HCT116 (cell line): ENCODE data around the gene NFATC3.

ENCODE experiments used
- CTCF ChIP-seq, 3 experiments: fragments of 200-600 bp in 1 of 3; sonication (generic) in 1 of 3; IDR thresholded peaks in 2 of 3; conservative IDR thresholded peaks in 1 of 3; 2 replicates each; pipeline ENCODE4 v1.5.1; 2012 to 2017; ENCODE audit warnings: low read depth in 2 of 3, low read length in 2 of 3, antibody characterized with exemption in 1 of 3, borderline replicate concordance in 1 of 3, control low read depth in 1 of 3, mild to moderate bottlenecking in 1 of 3, mixed read lengths in 1 of 3, mixed run types in 1 of 3, moderate library complexity in 1 of 3; ENCODE audit not compliant: insufficient read depth in 1 of 3
- ELF1 ChIP-seq: IDR thresholded peaks from 2 replicates; pipeline ENCODE4 v1.6.1; 2012; ENCODE audit warnings: low read depth, borderline replicate concordance
- FOSL1 ChIP-seq: IDR thresholded peaks from 2 replicates; pipeline ENCODE4 v1.6.1; 2012; ENCODE audit warnings: low read depth
- JUND ChIP-seq: IDR thresholded peaks from 2 replicates; pipeline ENCODE4 v1.6.1; 2012
- MAX ChIP-seq: IDR thresholded peaks from 2 replicates; pipeline ENCODE4 v1.6.1; 2012
- POLR2A ChIP-seq: IDR thresholded peaks from 2 replicates; pipeline ENCODE4 v1.7.0; 2011; ENCODE audit warnings: borderline replicate concordance; ENCODE audit not compliant: insufficient read depth, insufficient read length; ENCODE audit errors: extremely low read depth
- POLR2AphosphoS5 ChIP-seq: IDR thresholded peaks from 2 replicates; pipeline ENCODE4 v1.6.1; 2011; ENCODE audit warnings: mild to moderate bottlenecking, low read depth, low read length, moderate library complexity
- RAD21 ChIP-seq: IDR thresholded peaks from 2 replicates; pipeline ENCODE4 v1.6.1; 2012; ENCODE audit warnings: low read depth, mild to moderate bottlenecking
- SIN3A ChIP-seq: IDR thresholded peaks from 2 replicates; pipeline ENCODE4 v1.6.1; 2012; ENCODE audit warnings: low read depth
- ZBTB33 ChIP-seq: IDR thresholded peaks from 2 replicates; pipeline ENCODE4 v1.6.1; 2011; ENCODE audit warnings: mild to moderate bottlenecking, low read length, moderate library complexity; ENCODE audit not compliant: insufficient replicate concordance; ENCODE audit errors: extremely low read depth
- TF ChIP-seq, protein P1 (sequence below): IDR thresholded peaks from 2 replicates; pipeline ENCODE4 v1.6.1; 2012
- TF ChIP-seq, protein P2 (sequence below): IDR thresholded peaks from 2 replicates; pipeline ENCODE4 v1.6.1; 2012; ENCODE audit warnings: low read depth

- TF ChIP-seq CTCF (IDR thresholded peaks at IDR 0.05 in 2 of 3, conservative IDR thresholded peaks at IDR 0.05 in 1 of 3; ENCODE audit: borderline replicate concordance in 1 of 3, insufficient read depth in 1 of 3, low read depth in 2 of 3, low read length in 2 of 3) (no peak), MAX (no peak), SIN3A (no peak), ZBTB33 (no peak), ELF1 (no peak), RAD21 (no peak), POLR2AphosphoS5 (no peak), JUND (no peak), POLR2A (no peak), FOSL1 (no peak)
- TF ChIP-seq, protein P1, sequence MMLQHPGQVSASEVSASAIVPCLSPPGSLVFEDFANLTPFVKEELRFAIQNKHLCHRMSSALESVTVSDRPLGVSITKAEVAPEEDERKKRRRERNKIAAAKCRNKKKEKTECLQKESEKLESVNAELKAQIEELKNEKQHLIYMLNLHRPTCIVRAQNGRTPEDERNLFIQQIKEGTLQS: no peak
- TF ChIP-seq, protein P2, sequence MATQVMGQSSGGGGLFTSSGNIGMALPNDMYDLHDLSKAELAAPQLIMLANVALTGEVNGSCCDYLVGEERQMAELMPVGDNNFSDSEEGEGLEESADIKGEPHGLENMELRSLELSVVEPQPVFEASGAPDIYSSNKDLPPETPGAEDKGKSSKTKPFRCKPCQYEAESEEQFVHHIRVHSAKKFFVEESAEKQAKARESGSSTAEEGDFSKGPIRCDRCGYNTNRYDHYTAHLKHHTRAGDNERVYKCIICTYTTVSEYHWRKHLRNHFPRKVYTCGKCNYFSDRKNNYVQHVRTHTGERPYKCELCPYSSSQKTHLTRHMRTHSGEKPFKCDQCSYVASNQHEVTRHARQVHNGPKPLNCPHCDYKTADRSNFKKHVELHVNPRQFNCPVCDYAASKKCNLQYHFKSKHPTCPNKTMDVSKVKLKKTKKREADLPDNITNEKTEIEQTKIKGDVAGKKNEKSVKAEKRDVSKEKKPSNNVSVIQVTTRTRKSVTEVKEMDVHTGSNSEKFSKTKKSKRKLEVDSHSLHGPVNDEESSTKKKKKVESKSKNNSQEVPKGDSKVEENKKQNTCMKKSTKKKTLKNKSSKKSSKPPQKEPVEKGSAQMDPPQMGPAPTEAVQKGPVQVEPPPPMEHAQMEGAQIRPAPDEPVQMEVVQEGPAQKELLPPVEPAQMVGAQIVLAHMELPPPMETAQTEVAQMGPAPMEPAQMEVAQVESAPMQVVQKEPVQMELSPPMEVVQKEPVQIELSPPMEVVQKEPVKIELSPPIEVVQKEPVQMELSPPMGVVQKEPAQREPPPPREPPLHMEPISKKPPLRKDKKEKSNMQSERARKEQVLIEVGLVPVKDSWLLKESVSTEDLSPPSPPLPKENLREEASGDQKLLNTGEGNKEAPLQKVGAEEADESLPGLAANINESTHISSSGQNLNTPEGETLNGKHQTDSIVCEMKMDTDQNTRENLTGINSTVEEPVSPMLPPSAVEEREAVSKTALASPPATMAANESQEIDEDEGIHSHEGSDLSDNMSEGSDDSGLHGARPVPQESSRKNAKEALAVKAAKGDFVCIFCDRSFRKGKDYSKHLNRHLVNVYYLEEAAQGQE: no peak
Observed at GRCh38 chr16:68076560-68076959, 8.6 kb upstream of the NFATC3 start.
